Thoracic aorta (tissue), 2 donors: ENCODE results near the gene CAMK1. TPM values are rescaled to one million over a fixed set of nuclear protein-coding genes. Genes with fewer than 3 reads are reported as not detected.

Source experiments
- ATAC-seq: fragments of 150-250 bp; one replicate; pipeline ENCODE4 v1.8.0; 2017; ENCODE audit warnings: low read depth; ENCODE audit not compliant: insufficient number of reproducible peaks, low FRiP score
- DNase-seq: peaks from one replicate; pipeline ENCODE4 v3.0.0-alpha.2; 2020; ENCODE audit warnings: low spot score
- H3K27ac ChIP-seq, 2 donors: fragments of 200-600 bp; sonication (generic); 1 replicate in 1 of 2; 2 replicates in 1 of 2; pipeline ENCODE4 v1.5.1; 2016; ENCODE audit warnings: mild to moderate bottlenecking in 2 of 2, moderate library complexity in 2 of 2
- H3K27me3 ChIP-seq: fragments of 200-600 bp; sonication (generic); replicated peaks from 2 replicates; pipeline ENCODE4 v1.6.0; 2016; ENCODE audit warnings: mild to moderate bottlenecking; ENCODE audit not compliant: insufficient read depth
- H3K36me3 ChIP-seq: fragments of 200-600 bp; sonication (generic); one replicate; pipeline ENCODE4 v1.5.1; 2016
- H3K4me1 ChIP-seq, 2 donors: fragments of 200-600 bp; sonication (generic); 1 replicate in 1 of 2; 2 replicates in 1 of 2; pipeline versions ENCODE4 v1.5.1 to v1.6.0; 2016; ENCODE audit warnings: low read depth in 2 of 2, mild to moderate bottlenecking in 1 of 2; ENCODE audit not compliant: control insufficient read depth in 1 of 2
- H3K4me3 ChIP-seq: fragments of 200-600 bp; sonication (generic); 2 replicates; pipeline ENCODE4 v1.5.1; 2016; ENCODE audit warnings: mild to moderate bottlenecking
- H3K9me3 ChIP-seq: fragments of 200-600 bp; sonication (generic); 2 replicates; pipeline ENCODE4 v1.5.1; 2016
- total RNA-seq, 2 donors: library from RNA; depleted of rRNA; stranded (reverse); fragments of >200 nt; gene quantifications; one replicate each; pipeline versions ENCODE4 v1.1.0 to v1.2.3, GENCODE V29; 2016
- TF ChIP-seq, protein P1 (sequence below): fragments of 200-600 bp; sonication (generic); IDR thresholded peaks from one replicate; pipeline ENCODE4 v1.5.1; 2019; ENCODE audit warnings: antibody characterized with exemption

The CAMK1 gene
- total RNA-seq, 2 donors from 2014 or later = 50.9 to 69.7 TPM

DNA sequence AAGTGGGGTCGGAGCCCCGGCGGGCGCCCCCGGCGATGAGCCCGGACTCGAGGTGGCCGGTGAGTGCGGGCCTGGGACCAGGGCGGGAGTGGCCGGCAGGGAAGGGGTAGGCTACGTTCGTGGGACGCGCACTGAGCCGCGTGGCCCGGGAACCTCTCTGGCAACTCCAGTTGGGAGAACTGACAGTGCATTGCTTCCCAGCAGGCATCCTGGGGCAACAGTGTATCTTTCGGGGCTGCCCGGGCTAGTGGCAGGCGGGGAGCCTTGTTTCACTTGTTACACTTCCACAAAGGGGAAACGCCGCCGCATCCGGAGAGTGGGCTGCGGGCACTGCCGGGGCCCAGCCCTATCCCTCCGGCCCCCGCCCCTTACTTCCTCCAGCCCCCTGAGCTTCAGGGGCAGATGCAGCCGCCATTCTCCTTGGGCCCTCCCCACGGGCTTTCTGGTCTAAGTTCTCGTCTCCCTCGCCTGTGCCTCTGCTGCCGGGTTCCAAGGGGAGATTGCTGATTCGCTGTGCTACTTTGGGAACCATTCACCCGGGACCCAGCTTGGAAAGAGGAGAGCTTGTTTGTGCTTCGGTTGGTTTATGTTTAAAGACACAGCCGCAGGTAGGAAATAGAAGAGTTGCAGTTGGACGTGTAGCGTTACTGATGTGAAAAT is 37.5 kb downstream of the CAMK1 start:
- no peak for DNase-seq
- Histone ChIP-seq H3K4me3 (peak overlapping the region; percentile 92), H3K4me1 (peaks cover 15 to 31% of the 10 kb centered on the region in 2 donors), H3K36me3 (peaks cover 14% of the 10 kb centered on the region), H3K27me3 (no peaks in the 10 kb centered on the region), H3K9me3 (no peaks in the 10 kb centered on the region), H3K27ac (peak overlapping the region; percentile 94 to 97)
- TF ChIP-seq, protein P1, sequence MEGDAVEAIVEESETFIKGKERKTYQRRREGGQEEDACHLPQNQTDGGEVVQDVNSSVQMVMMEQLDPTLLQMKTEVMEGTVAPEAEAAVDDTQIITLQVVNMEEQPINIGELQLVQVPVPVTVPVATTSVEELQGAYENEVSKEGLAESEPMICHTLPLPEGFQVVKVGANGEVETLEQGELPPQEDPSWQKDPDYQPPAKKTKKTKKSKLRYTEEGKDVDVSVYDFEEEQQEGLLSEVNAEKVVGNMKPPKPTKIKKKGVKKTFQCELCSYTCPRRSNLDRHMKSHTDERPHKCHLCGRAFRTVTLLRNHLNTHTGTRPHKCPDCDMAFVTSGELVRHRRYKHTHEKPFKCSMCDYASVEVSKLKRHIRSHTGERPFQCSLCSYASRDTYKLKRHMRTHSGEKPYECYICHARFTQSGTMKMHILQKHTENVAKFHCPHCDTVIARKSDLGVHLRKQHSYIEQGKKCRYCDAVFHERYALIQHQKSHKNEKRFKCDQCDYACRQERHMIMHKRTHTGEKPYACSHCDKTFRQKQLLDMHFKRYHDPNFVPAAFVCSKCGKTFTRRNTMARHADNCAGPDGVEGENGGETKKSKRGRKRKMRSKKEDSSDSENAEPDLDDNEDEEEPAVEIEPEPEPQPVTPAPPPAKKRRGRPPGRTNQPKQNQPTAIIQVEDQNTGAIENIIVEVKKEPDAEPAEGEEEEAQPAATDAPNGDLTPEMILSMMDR = no peak
- ATAC-seq = no peak

DNA sequence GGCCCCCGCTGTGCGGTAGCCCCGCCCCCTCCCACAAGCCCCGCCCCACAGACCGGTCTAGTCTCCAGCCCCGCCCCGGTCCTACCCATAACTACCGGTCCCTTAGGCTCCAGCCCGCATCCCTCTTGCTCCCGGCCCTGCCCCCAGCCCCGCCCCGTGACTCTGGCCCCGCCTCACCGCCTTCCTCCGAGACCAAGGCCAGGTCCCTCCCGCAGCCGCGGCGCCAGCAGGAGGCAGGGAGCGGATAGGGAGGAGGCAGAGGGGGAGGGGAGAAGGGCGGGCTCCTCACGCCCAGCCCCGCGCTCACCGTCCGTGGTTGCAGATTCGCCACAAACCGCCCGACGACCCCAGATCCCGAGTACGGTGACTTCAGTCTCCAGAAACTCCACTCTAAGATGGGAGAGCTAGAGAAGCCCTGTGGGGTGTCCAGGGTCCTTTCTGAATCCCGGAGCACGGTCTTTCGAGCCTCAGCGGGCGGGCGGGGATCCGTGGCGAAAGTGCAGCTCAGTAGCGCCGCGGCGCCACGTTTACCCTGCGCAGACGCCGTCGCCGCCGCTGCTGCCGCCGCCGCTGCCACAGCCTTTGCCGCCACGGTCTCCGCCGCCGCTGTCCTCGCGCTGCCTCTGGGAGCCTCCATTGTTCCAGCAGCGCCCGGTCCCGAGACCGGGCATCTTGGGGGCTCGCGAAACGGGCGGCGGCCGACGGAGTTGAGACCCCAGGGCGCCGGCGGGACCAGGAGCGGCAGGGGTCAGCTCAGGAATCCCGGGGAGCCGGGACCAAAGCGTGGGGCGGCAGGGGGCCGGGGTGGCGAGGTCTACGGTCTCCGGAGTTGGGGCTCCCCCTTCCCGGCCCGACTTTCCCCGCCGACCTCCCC is 38.3 kb downstream of the CAMK1 start, which contains the start of gene BRPF1:
TSS of gene BRPF1 (plus strand) at position 530 of the 874 bp plus-strand sequence. CDS start 2,406 bp downstream, outside the sequence.
- Histone ChIP-seq H3K9me3 (no peaks in the 10 kb centered on the region), H3K4me3 (peak within 1 kb of the TSS; percentile 92), H3K4me1 (peaks cover 15 to 31% of the 10 kb centered on the region in 2 donors), H3K36me3 (peaks cover 8% of the 10 kb centered on the region), H3K27me3 (no peaks in the 10 kb centered on the region), H3K27ac (peak within 1 kb of the TSS; percentile 94 to 97)
- ATAC-seq (peak; percentile 94), DNase-seq (peak; percentile 100)
- TF ChIP-seq, protein P1 = peak; percentile 19

DNA sequence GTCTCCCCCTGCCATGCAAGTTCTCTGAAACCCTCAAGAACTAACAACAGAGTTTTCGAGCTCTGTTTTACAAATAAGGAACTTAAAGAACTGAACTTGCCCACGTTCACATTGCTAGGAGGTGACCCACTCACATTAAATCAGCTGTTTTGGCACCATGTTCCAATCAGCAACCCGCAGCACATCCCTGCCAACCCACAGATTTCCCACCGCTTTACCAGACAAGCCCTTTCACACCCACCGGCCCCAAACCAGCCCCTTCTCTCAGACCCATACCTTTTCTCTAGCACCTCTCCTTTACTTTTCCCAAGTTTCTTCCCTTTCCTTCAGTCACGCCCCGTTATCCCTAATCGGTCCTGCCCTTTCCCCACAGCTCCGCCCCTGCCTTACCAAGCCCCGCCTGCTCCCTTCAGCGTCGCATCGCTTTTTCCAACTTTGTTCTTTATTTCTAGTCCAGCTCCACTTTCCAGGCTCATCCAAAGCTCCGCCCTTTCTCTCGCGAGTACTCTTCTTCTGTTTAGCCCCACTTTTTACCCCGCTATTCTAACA is 39.0 kb downstream of the CAMK1 start:
- DNase-seq = no peak
- TF ChIP-seq, protein P1 = no peak
- peak; percentile 65 for ATAC-seq
- Histone ChIP-seq H3K27me3 (no peaks in the 10 kb centered on the region), H3K9me3 (no peaks in the 10 kb centered on the region), H3K27ac (peak overlapping the region; percentile 88 to 94), H3K4me3 (peak overlapping the region; percentile 92), H3K36me3 (peaks cover 4% of the 10 kb centered on the region), H3K4me1 (peaks cover 15 to 31% of the 10 kb centered on the region in 2 donors)

DNA sequence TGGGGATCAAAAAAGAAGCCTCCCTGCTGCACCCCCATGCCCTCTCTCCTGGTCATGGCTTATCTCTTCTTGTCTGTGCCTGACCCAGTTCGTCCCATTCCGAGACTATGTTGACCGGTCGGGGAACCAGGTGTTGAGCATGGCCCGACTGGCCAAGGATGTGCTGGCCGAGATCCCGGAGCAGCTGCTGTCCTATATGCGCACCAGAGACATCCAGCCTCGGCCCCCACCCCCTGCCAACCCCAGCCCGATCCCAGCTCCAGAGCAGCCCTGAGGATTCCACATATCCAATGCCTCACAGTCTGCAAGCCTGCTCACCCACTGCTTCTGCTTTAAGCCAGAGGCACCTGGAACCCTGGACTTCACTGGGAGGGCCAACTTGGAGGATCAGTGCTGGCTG is 40.3 kb downstream of the CAMK1 start:
- H3K36me3 ChIP-seq = no peaks in the 10 kb centered on the region
- H3K27ac ChIP-seq = no peak overlapping the region
- TF ChIP-seq, protein P1 = no peak
- no peak overlapping the region for H3K4me3 ChIP-seq
- ATAC-seq = no peak
- no peaks in the 10 kb centered on the region for H3K27me3 ChIP-seq
- H3K4me1 ChIP-seq = peaks cover 15 to 26% of the 10 kb centered on the region in 2 donors
- H3K9me3 ChIP-seq = no peaks in the 10 kb centered on the region
- no peak for DNase-seq

DNA sequence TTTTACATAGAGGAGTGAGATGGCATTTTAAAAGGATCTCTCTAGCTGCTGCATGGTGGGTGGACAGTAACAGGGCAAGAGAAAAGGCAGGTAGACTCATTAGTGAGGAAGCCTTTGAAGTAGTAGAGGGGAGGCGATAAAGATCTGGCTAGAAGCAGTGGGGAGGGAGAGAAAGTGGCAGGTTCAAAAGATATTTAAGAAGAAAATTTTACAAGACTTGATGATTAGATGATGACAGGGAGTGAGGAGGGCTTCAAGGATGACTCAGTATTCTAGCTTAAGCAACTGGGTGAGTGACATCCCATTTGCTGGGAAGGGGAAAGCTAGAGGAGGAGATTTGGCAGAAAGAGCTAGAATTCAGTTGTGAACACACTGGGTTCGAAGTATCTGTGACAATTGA is 42.0 kb downstream of the CAMK1 start:
- no peaks in the 10 kb centered on the region for H3K9me3 ChIP-seq
- no peaks in the 10 kb centered on the region for H3K27me3 ChIP-seq
- no peak overlapping the region for H3K4me3 ChIP-seq
- no peak for DNase-seq
- H3K4me1 ChIP-seq = peaks cover 5 to 10% of the 10 kb centered on the region in 2 donors
- H3K36me3 ChIP-seq = no peaks in the 10 kb centered on the region
- no peak for ATAC-seq
- no peak overlapping the region for H3K27ac ChIP-seq
- TF ChIP-seq, protein P1 = no peak
